SH-SY5Y (cell line): Measurements from ENCODE around the gene RUNDC1.

Experiments used
- GATA2 ChIP-seq: IDR thresholded peaks from 2 replicates; pipeline ENCODE4 v1.6.1; 2011; ENCODE audit warnings: mild to moderate bottlenecking, low read depth, low read length
- GATA3 ChIP-seq: IDR thresholded peaks from 2 replicates; pipeline ENCODE4 v1.6.1; 2011; ENCODE audit warnings: low read depth, mild to moderate bottlenecking, low read length, moderate library complexity

Gene RUNDC1

GRCh38 chr17:43021741-43022512 lies 41.6 kb downstream of the RUNDC1 start, which contains the start of gene VAT1:
TSS of gene VAT1 (minus strand) at chr17:43022385. CDS start at chr17:43022322, 63 bp downstream.
- no peak for TF ChIP-seq GATA2
- no peak for TF ChIP-seq GATA3

- peak; percentile 41; the same call in 1 of the 2 replicates for TF ChIP-seq GATA2
- TF ChIP-seq GATA3, result no peak
These were observed 44.3 kb downstream of the RUNDC1 start, which contains the start of gene RND2 for GRCh38 chr17:43024407-43025289. TSS of gene RND2 (plus strand) at chr17:43025231. CDS start at chr17:43025348, 117 bp downstream.

GRCh38 chr17:43025290-43025657 lies 44.9 kb downstream of the RUNDC1 start:
- no peak for TF ChIP-seq GATA2
- no peak for TF ChIP-seq GATA3

- no peak for TF ChIP-seq GATA2
- no peak for TF ChIP-seq GATA3
These were observed 45.6 kb downstream of the RUNDC1 start for GRCh38 chr17:43025766-43026537.

- TF ChIP-seq GATA3, result no peak
- no peak for TF ChIP-seq GATA2
These were observed 46.2 kb downstream of the RUNDC1 start for GRCh38 chr17:43026595-43026994.

- TF ChIP-seq GATA2 (no peak), GATA3 (no peak)
These were observed 47.0 kb downstream of the RUNDC1 start for GRCh38 chr17:43027091-43028032.

- TF ChIP-seq GATA2, result no peak
- no peak for TF ChIP-seq GATA3
These were observed 48.0 kb downstream of the RUNDC1 start for GRCh38 chr17:43028221-43028861.

GRCh38 chr17:43030137-43030767 lies 49.9 kb downstream of the RUNDC1 start:
- TF ChIP-seq GATA2, result no peak
- no peak for TF ChIP-seq GATA3

- no peak for TF ChIP-seq GATA3
- no peak for TF ChIP-seq GATA2
These were observed 51.3 kb downstream of the RUNDC1 start for GRCh38 chr17:43031666-43032065.

GRCh38 chr17:43033948-43034881 lies 53.9 kb downstream of the RUNDC1 start:
- TF ChIP-seq GATA2, result peak; percentile 20; the same call in 1 of the 2 replicates
- TF ChIP-seq GATA3, result no peak

GRCh38 chr17:43034894-43035293 lies 54.5 kb downstream of the RUNDC1 start:
- no peak for TF ChIP-seq GATA3
- TF ChIP-seq GATA2, result no peak

- TF ChIP-seq GATA2, result no peak
These were observed 59.3 kb downstream of the RUNDC1 start for GRCh38 chr17:43039646-43040045.

GRCh38 chr17:43040655-43041054 lies 60.3 kb downstream of the RUNDC1 start:
- TF ChIP-seq GATA3, result no peak
- no peak for TF ChIP-seq GATA2
